ENCODE measurements around the gene GFRA1.

Gene GFRA1

GRCh38 chr10:116216676-116217075, 56.3 kb downstream of the GFRA1 start:
- no peak overlapping the region for H3K4me3 ChIP-seq (ENCODE audit: low read depth, low read length)
- no peak for DNase-seq (ENCODE audit: low read depth)
- no peak for TF ChIP-seq CTCF (IDR thresholded peaks at IDR 0.05; ENCODE audit: insufficient read depth, low read depth, low read length, missing control alignments)

GRCh38 chr10:116215651-116216050, 57.4 kb downstream of the GFRA1 start:
- DNase-seq (ENCODE audit: low read depth) = no peak
- H3K4me3 ChIP-seq (ENCODE audit: low read depth, low read length) = no peak overlapping the region
- TF ChIP-seq CTCF (IDR thresholded peaks at IDR 0.05; ENCODE audit: insufficient read depth, low read depth, low read length, missing control alignments) = no peak

DNA sequence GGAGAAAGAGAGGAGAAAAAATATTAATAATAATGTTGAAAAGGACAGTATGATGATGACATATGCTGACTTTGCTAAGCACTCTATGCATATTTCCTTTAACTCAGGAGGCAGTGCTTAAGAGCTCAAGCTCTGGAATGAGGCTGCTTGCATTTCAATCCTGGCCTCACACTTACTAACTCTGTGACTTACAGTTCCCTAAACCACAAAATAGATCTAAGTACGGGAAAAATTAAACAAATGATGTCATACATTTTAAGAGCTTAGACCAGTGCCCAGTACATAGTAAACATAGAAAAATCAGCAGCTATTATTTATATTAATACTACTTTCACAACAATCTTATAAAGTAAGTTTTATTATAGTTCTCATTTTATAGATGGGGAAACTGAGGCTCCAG, 61.3 kb downstream of the GFRA1 start:
- no peak for DNase-seq (ENCODE audit: low read depth)
- no peak overlapping the region for H3K4me3 ChIP-seq (ENCODE audit: low read depth, low read length)
- TF ChIP-seq CTCF (IDR thresholded peaks at IDR 0.05; ENCODE audit: insufficient read depth, low read depth, low read length, missing control alignments) = no peak

- no peak overlapping the region for H3K4me3 ChIP-seq (ENCODE audit: low read depth, low read length)
- no peak for DNase-seq (ENCODE audit: low read depth)
- TF ChIP-seq CTCF (IDR thresholded peaks at IDR 0.05; ENCODE audit: insufficient read depth, low read depth, low read length, missing control alignments) = no peak
These were observed 62.2 kb downstream of the GFRA1 start for GRCh38 chr10:116210588-116211346.

DNA sequence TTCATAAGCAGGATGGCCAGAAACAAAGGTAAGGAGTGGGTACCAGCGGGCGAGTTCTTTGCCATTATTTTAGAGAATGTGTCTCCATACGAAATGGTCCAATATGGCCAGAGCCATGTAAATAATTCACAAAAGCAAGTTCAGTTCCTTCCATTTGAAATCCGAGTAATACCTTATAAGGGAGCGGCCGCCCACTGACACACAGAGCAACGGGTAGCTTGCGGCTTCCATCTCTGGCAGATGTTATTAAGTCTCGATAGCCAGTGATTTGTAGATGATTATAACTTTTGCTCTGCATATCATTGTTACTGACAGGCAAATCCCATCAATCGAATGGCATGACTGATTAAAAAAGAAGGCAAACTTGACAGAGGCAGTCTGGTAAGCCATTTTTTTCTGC, 63.2 kb downstream of the GFRA1 start:
- no peak overlapping the region for H3K4me3 ChIP-seq (ENCODE audit: low read depth, low read length)
- DNase-seq (ENCODE audit: low read depth) = no peak
- no peak for TF ChIP-seq CTCF (IDR thresholded peaks at IDR 0.05; ENCODE audit: insufficient read depth, low read depth, low read length, missing control alignments)

DNA sequence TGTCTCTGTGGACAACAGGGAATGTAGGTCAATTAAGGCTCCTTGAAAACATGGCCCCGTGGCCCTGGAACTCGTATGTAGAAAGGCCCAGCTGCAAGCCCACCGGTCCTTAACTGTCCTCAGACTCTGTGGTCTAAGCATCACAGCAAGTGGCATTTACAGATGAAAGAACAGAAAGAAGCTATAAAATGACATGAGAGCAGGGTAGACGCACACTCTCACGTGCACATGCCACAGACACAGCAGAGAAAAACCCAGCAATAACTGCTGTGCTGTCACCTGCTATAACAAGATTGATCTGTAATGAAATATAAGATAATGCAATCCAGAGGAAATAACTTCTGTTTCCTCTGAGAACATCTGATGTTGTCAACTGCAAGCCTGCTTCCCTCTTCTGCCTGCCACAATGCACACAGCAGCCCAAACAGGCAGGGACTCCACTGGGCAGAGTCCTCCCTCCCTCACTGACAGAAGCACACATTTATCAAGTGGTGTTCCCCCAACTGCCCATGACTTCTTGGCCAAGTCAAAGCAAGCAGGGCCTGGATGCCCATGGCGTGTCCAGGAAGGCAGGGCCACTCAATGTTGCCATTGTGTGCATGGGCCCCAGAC, 63.9 kb downstream of the GFRA1 start:
- no peak overlapping the region for H3K4me3 ChIP-seq (ENCODE audit: low read depth, low read length)
- TF ChIP-seq CTCF (IDR thresholded peaks at IDR 0.05; ENCODE audit: insufficient read depth, low read depth, low read length, missing control alignments) = no peak
- no peak for DNase-seq (ENCODE audit: low read depth)
